ENCODE results near the gene TWF2.

- no peak for TF ChIP-seq YY1 (IDR thresholded peaks at IDR 0.05; ENCODE audit: insufficient read depth, insufficient read length)
- TF ChIP-seq SUZ12 (IDR thresholded peaks at IDR 0.05; ENCODE audit: extremely low read depth, insufficient read depth, insufficient read length): no peak
- TF ChIP-seq ZNF274 (IDR thresholded peaks at IDR 0.05; ENCODE audit: low read depth, low read length): no peak
These were observed 40.0 kb downstream of the TWF2 start for GRCh38 chr3:52198643-52199608.
